Measurements from ENCODE around the gene TTYH2. TPM values are rescaled to one million over a fixed set of nuclear protein-coding genes. Genes with fewer than 3 reads are reported as not detected.

Gene TTYH2, protein sequence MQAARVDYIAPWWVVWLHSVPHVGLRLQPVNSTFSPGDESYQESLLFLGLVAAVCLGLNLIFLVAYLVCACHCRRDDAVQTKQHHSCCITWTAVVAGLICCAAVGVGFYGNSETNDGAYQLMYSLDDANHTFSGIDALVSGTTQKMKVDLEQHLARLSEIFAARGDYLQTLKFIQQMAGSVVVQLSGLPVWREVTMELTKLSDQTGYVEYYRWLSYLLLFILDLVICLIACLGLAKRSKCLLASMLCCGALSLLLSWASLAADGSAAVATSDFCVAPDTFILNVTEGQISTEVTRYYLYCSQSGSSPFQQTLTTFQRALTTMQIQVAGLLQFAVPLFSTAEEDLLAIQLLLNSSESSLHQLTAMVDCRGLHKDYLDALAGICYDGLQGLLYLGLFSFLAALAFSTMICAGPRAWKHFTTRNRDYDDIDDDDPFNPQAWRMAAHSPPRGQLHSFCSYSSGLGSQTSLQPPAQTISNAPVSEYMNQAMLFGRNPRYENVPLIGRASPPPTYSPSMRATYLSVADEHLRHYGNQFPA
- 10 to 100 TPM; 22.6 to 37.2 (median 26.4) TPM for total RNA-seq

DNA sequence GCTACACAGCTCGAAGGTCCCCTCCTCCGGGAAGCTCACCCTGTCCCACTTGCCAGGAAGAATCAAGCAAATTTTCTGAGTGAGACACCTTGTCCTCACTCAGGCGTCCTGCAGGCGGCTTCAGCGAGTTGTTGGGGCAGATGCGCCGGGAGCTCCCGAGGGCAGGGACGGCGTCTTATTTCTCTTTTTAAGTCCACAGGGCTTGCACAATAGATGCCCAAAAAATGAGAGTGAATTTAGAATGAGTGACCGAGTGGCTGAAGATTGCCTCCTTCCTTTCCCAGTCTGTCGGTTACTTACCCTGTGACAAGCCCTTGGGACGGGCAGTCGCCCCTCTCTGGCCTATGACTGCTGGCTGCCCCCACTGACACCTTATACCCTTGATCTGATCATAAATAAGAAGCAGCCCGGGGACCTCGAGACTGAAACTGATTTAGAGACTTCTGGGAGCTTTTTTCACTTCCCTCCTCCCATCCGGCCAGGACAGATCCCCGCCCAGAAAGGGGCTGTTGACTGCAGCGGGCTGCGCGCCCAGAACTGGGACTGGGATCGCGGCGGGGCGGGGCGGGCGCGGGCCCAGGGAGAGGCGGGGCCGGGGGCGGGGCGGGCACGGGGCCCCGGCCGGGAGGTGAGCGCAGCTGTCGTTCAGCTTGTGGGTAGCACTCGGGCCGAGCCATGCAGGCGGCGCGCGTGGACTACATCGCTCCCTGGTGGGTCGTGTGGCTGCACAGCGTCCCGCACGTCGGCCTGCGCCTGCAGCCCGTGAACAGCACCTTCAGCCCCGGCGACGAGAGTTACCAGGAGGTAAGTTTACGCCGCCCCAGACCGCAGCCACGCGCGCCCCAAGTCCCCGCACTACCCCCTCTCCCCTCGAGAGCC is at the start of gene TTYH2:
Gene TTYH2 (plus strand): TSS at position 659 of the 879 bp plus-strand sequence. CDS start 17 bp downstream, at position 676.
- peak within 1 kb of the TSS; percentile 49 to 68 (median 58) for H3K4me3 ChIP-seq
- TF ChIP-seq POLR2A (IDR thresholded peaks at IDR 0.05): peak; percentile 15 to 63
- TF ChIP-seq, protein P1, sequence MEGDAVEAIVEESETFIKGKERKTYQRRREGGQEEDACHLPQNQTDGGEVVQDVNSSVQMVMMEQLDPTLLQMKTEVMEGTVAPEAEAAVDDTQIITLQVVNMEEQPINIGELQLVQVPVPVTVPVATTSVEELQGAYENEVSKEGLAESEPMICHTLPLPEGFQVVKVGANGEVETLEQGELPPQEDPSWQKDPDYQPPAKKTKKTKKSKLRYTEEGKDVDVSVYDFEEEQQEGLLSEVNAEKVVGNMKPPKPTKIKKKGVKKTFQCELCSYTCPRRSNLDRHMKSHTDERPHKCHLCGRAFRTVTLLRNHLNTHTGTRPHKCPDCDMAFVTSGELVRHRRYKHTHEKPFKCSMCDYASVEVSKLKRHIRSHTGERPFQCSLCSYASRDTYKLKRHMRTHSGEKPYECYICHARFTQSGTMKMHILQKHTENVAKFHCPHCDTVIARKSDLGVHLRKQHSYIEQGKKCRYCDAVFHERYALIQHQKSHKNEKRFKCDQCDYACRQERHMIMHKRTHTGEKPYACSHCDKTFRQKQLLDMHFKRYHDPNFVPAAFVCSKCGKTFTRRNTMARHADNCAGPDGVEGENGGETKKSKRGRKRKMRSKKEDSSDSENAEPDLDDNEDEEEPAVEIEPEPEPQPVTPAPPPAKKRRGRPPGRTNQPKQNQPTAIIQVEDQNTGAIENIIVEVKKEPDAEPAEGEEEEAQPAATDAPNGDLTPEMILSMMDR (IDR thresholded peaks at IDR 0.05): peak in 4 of 5 experiments; percentile 13 to 43 (median 20)
- TF ChIP-seq EP300 (IDR thresholded peaks at IDR 0.05): peak; percentile 28 to 85
- H3K4me1 ChIP-seq: peaks cover 0 to 73% (median 33%) of the 10 kb centered on the region in 4 donors
- 1% methylated on average over 41 to 49 of the region's 62 CpGs for WGBS, 2 donors
- no peaks in the 10 kb centered on the region for H3K27me3 ChIP-seq
- H3K9me3 ChIP-seq: no peaks in the 10 kb centered on the region
- H3K36me3 ChIP-seq: peaks cover 0 to 29% (median 0%) of the 10 kb centered on the region in 3 donors
- DNase-seq (ENCODE audit: low spot score in 2 of 2): peak; percentile 85 to 88
- peak within 1 kb of the TSS; percentile 66 to 89 (median 84) for H3K27ac ChIP-seq

DNA sequence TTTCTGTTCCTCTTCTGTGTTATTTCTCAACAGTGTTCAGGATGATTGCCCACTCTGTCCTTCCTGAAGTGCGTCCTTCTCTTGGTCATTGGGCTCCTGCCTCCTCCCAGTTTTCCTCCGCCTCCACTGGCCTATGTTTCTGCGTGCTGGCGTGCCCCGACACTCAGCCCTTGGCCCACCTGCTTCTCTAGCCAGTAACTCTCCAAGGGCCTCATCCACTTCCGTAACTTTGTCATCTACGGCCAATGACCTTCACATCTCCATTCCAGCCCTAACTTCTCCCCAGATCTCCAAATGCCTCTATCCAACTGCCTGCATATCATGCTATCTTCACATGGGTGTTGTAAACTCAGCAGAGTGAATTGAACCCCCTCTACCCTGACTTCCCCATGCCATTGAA is 49.5 kb upstream of the TTYH2 start:
- no peak overlapping the region for H3K27ac ChIP-seq
- H3K27me3 ChIP-seq: peaks cover 0 to 6% of the 10 kb centered on the region in 2 donors
- no peaks in the 10 kb centered on the region for H3K4me1 ChIP-seq
- no peak overlapping the region for H3K4me3 ChIP-seq
- 81 to 85% methylated on average over 7 of the region's 7 CpGs for WGBS, 2 donors
- no peak for TF ChIP-seq EP300 (IDR thresholded peaks at IDR 0.05)
- TF ChIP-seq POLR2A (IDR thresholded peaks at IDR 0.05): no peak
- TF ChIP-seq, protein P1 (IDR thresholded peaks at IDR 0.05): no peak
- peaks cover 0 to 10% (median 0%) of the 10 kb centered on the region in 4 donors for H3K9me3 ChIP-seq
- no peak for DNase-seq (ENCODE audit: low spot score in 2 of 2)
- no peaks in the 10 kb centered on the region for H3K36me3 ChIP-seq

DNA sequence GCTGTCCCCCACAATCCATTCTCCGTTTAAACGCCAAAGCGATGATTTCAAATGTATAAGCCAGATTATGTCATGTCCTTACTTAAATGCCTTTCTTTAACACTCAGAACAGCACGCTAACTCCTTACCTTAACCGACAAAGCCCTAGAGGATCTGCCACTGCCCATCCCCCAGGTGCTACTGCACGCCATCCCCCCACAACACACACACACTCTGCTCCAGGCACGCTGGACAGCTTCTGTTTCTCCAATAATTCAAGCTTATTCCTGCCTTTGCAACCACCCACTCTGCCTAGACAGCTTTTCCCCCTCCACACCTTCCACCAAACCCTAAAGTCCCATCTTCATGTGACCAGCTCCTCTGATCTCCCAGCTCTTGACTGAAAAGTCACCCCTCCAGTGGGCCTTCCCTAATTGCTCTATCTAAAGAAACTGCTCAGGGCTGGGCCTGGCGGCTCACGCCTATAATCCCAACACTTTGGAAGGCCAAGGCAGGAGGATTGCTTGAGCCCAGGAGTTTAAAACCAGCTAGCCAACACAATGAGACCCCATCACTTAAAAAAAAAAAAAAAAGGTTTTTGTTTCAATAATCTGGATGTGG is 48.8 kb upstream of the TTYH2 start:
- TF ChIP-seq, protein P1 (IDR thresholded peaks at IDR 0.05): no peak
- TF ChIP-seq POLR2A (IDR thresholded peaks at IDR 0.05) (no peak), EP300 (IDR thresholded peaks at IDR 0.05) (no peak)
- no peak for DNase-seq (ENCODE audit: low spot score in 2 of 2)
- peaks cover 0 to 10% (median 0%) of the 10 kb centered on the region in 4 donors for H3K9me3 ChIP-seq
- H3K4me3 ChIP-seq: no peak overlapping the region
- H3K36me3 ChIP-seq: no peaks in the 10 kb centered on the region
- no peak overlapping the region for H3K27ac ChIP-seq
- peaks cover 0 to 6% of the 10 kb centered on the region in 2 donors for H3K27me3 ChIP-seq
- no peaks in the 10 kb centered on the region for H3K4me1 ChIP-seq
- WGBS, 2 donors: 79 to 86% methylated on average over 9 of the region's 9 CpGs

DNA sequence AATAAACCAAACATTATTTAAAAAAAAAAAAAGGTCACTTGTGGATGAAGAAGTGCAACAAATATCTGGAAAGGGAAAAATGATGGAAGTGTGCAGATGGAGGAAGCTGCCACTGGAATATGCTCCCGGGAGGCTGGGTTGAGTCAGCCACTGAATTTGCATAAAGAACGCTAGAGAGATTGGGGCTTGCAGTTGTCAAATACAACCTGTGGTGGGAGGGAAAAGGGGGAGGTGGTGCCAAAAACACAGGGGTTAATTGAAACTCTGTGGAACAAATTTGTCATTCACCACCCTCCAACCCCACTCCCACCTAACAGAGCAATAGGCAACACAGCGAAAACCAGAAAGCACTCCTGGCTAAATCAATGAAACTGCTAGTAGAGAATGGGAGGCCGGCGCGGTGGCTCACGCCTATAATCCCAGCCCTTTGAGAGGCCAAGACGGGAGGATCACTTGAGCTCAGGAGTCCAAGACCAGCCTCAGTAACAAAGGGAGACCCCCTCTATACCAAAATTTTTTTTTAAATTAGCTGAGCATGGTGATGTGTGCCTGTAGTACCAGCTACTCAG is 47.5 kb upstream of the TTYH2 start:
- Histone ChIP-seq H3K27me3 (peaks cover 0 to 6% of the 10 kb centered on the region in 2 donors), H3K36me3 (no peaks in the 10 kb centered on the region), H3K4me1 (no peaks in the 10 kb centered on the region), H3K27ac (no peak overlapping the region), H3K4me3 (no peak overlapping the region), H3K9me3 (peaks cover 0 to 10% (median 0%) of the 10 kb centered on the region in 4 donors)
- no peak for DNase-seq (ENCODE audit: low spot score in 2 of 2)
- 79 to 81% methylated on average over 8 of the region's 8 CpGs for WGBS, 2 donors
- TF ChIP-seq POLR2A (IDR thresholded peaks at IDR 0.05): no peak
- TF ChIP-seq, protein P1 (IDR thresholded peaks at IDR 0.05): no peak
- no peak for TF ChIP-seq EP300 (IDR thresholded peaks at IDR 0.05)

Data from tibial nerve (tissue), 4 donors.